Keratinocyte (primary cell): Measurements from ENCODE around the gene THEM4. TPM values are rescaled to one million over a fixed set of nuclear protein-coding genes. Genes with fewer than 3 reads are reported as not detected.

Experiments
- DNase-seq: peaks from one replicate; pipeline ENCODE4 v3.0.0-alpha.2; 2011; ENCODE audit warnings: low read depth, missing footprints, low spot score
- FAIRE-seq: peaks from 2 replicates; lab custom pipeline; 2011; peaks lifted over from hg19 to GRCh38; lab: Jason Lieb, UNC
- H2AFZ ChIP-seq: 2 replicates; pipeline ENCODE4 v1.6.0; 2012; ENCODE audit warnings: low read length, control low read depth, inconsistent platforms; ENCODE audit not compliant: control insufficient read depth
- H3K27ac ChIP-seq: 2 replicates; pipeline ENCODE4 v1.5.1; 2011; ENCODE audit warnings: low read length; ENCODE audit not compliant: control insufficient read depth, insufficient read depth
- H3K27me3 ChIP-seq: 3 replicates; pipeline ENCODE4 v1.6.0; 2011; ENCODE audit warnings: low read length; ENCODE audit not compliant: control insufficient read depth, insufficient read depth; ENCODE audit errors: extremely low read depth
- H3K36me3 ChIP-seq, 2 experiments: 2 replicates in 1 of 2; 3 replicates in 1 of 2; pipeline ENCODE4 v1.5.1; 2011; ENCODE audit warnings: low read length in 2 of 2, mild to moderate bottlenecking in 1 of 2; ENCODE audit not compliant: control insufficient read depth in 2 of 2, insufficient read depth in 2 of 2; ENCODE audit errors: extremely low read depth in 1 of 2
- H3K4me1 ChIP-seq: 3 replicates; pipeline ENCODE4 v1.5.1; 2011; ENCODE audit warnings: low read length; ENCODE audit not compliant: control insufficient read depth, insufficient read depth; ENCODE audit errors: extremely low read depth
- H3K4me2 ChIP-seq: 3 replicates; pipeline ENCODE4 v1.6.0; 2011; ENCODE audit warnings: low read depth, low read length; ENCODE audit not compliant: control insufficient read depth, insufficient read depth; ENCODE audit errors: extremely low read depth
- H3K4me3 ChIP-seq, 3 experiments: fragments of 200-600 bp in 1 of 3; sonication (generic) in 1 of 3; 2 replicates in 2 of 3; 3 replicates in 1 of 3; pipeline ENCODE4 v1.5.1; 2011 to 2016; ENCODE audit warnings: low read length in 3 of 3, mild to moderate bottlenecking in 3 of 3, control low read depth in 2 of 3, inconsistent platforms in 1 of 3, low read depth in 1 of 3, mixed read lengths in 1 of 3, mixed run types in 1 of 3, moderate library complexity in 1 of 3; ENCODE audit not compliant: control insufficient read depth in 2 of 3, insufficient read depth in 2 of 3; ENCODE audit errors: extremely low read depth in 1 of 3
- H3K79me2 ChIP-seq: 2 replicates; pipeline ENCODE4 v1.6.0; 2012; ENCODE audit warnings: low read length; ENCODE audit not compliant: control insufficient read depth, insufficient read depth
- H3K9ac ChIP-seq: 3 replicates; pipeline ENCODE4 v1.6.0; 2011; ENCODE audit warnings: low read length; ENCODE audit not compliant: control insufficient read depth, insufficient read depth; ENCODE audit errors: extremely low read depth
- H3K9me1 ChIP-seq: 3 replicates; pipeline ENCODE4 v1.6.0; 2011; ENCODE audit warnings: low read length; ENCODE audit not compliant: control insufficient read depth, insufficient read depth; ENCODE audit errors: extremely low read depth
- H3K9me3 ChIP-seq: 2 replicates; pipeline ENCODE4 v1.5.1; 2012; ENCODE audit warnings: low read depth, low read length; ENCODE audit not compliant: control insufficient read depth
- H4K20me1 ChIP-seq: 3 replicates; pipeline ENCODE4 v1.6.0; 2011; ENCODE audit warnings: low read length; ENCODE audit not compliant: control insufficient read depth, insufficient read depth; ENCODE audit errors: extremely low read depth
- CTCF ChIP-seq, 3 experiments: IDR thresholded peaks in 1 of 3; conservative IDR thresholded peaks in 1 of 3; optimal IDR thresholded peaks in 1 of 3; 2 replicates in 2 of 3; 3 replicates in 1 of 3; pipeline versions ENCODE3 to v1.5.1; 2011; ENCODE audit warnings: low read length in 3 of 3, mild to moderate bottlenecking in 3 of 3, moderate library complexity in 2 of 3, control low read depth in 1 of 3, inconsistent platforms in 1 of 3; ENCODE audit not compliant: insufficient read depth in 2 of 3; ENCODE audit errors: extremely low read depth in 1 of 3
- EZH2 ChIP-seq: IDR thresholded peaks from one replicate; pipeline ENCODE4 v1.6.1; 2012; ENCODE audit warnings: inconsistent platforms, mild to moderate bottlenecking, low read length, moderate library complexity
- dilution Hi-C: fragments of 300-500 bp; cut with MboI; formaldehyde crosslinking; loops from one replicate; pipeline ENCODE4 v1.7.0; 2020; ENCODE audit warnings: low sequenced_read_pairs; ENCODE audit not compliant: extremely low pct_ligation_motif_present
- polyA plus RNA-seq, 5 experiments: library from polyadenylated mRNA; depleted of rRNA in 3 of 5; stranded (reverse) in 3 of 5; stranded (forward) in 1 of 5; unstranded in 1 of 5; fragments of >200 nt; gene quantifications; 1 replicate in 1 of 5; 2 replicates in 3 of 5; 3 replicates in 1 of 5; pipeline versions ENCODE4 v1.2.1 to v1.2.3, GENCODE V29; 2011 to 2012; ENCODE audit warnings: missing spikeins in 2 of 5, low read depth in 1 of 5, low replicate concordance in 1 of 5

Gene THEM4
- polyA plus RNA-seq, 1 donor (not counting 4 experiments of a cell fraction or from before 2014, with no cell fraction given) = 23.3 TPM

DNA sequence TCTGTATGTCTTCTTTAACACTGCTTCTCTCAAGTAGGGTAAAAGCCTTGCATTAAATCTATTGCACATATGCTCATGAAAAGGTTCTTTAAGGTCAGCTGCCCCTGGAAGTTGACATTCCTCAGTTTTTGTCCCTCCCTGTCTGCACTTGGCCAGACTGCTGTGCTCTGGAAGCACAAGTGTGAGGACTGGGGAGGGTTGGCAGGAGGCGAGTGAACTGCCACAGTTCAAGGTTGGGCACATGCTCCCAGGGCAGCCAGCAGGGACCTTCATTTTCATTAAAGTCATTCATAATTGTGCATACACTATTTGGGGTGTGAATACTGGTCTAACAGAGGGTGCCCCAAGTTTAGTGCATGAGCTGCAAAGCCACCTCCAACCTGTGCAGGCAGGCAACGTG is 44.9 kb downstream of the THEM4 start:
- no peak for FAIRE-seq

GRCh38 chr1:151862604-151863003 is 46.7 kb downstream of the THEM4 start:
- Histone ChIP-seq H3K9me3 (no peaks in the 10 kb centered on the region), H2AFZ (no peak overlapping the region), H3K36me3 (no peaks in the 10 kb centered on the region), H3K27me3 (no peaks in the 10 kb centered on the region), H3K4me2 (no peak overlapping the region), H3K9ac (no peak overlapping the region), H4K20me1 (no peaks in the 10 kb centered on the region), H3K4me1 (peaks cover 34% of the 10 kb centered on the region), H3K4me3 (no peak overlapping the region), H3K9me1 (no peaks in the 10 kb centered on the region), H3K79me2 (no peaks in the 10 kb centered on the region), H3K27ac (no peak overlapping the region)
- DNase-seq (no peak), FAIRE-seq (no peak)
- dilution Hi-C loops = no loop called here
- TF ChIP-seq CTCF (optimal IDR thresholded peaks at IDR 0.05 in 1 of 3, IDR thresholded peaks at IDR 0.05 in 1 of 3, conservative IDR thresholded peaks at IDR 0.05 in 1 of 3; ENCODE audit: extremely low read depth in 1 of 3, insufficient read depth in 2 of 3, low read length in 3 of 3) (no peak), EZH2 (no peak)

More for the DNA sequence above, 44.9 kb downstream of the THEM4 start:
- Histone ChIP-seq H3K27ac (no peak overlapping the region), H4K20me1 (no peaks in the 10 kb centered on the region), H3K9ac (no peak overlapping the region), H3K4me3 (no peak overlapping the region), H3K27me3 (no peaks in the 10 kb centered on the region), H3K36me3 (no peaks in the 10 kb centered on the region), H2AFZ (no peak overlapping the region), H3K4me1 (peaks cover 22% of the 10 kb centered on the region), H3K9me1 (no peaks in the 10 kb centered on the region), H3K9me3 (no peaks in the 10 kb centered on the region), H3K79me2 (no peaks in the 10 kb centered on the region), H3K4me2 (no peak overlapping the region)
- TF ChIP-seq EZH2 = no peak
- DNase-seq = no peak
- dilution Hi-C loops = no loop called here
